NB4 (cell line): Measurements from ENCODE around the gene EIF3F.

Source experiments
- DNase-seq: peaks from one replicate; pipeline ENCODE4 v3.0.0; 2010; ENCODE audit warnings: low read depth
- H3K4me3 ChIP-seq: one replicate; pipeline ENCODE4 v1.5.1; 2011; ENCODE audit warnings: mild to moderate bottlenecking, low read depth, low read length, moderate library complexity
- CTCF ChIP-seq: IDR thresholded peaks from one replicate; pipeline ENCODE4 v1.5.1; 2012; ENCODE audit warnings: low read depth, low read length
- MAX ChIP-seq: IDR thresholded peaks from 2 replicates; pipeline ENCODE4 v1.6.1; 2011; ENCODE audit warnings: low read depth, low read length
- MYC ChIP-seq: IDR thresholded peaks from 2 replicates; pipeline ENCODE4 v1.6.1; 2011; ENCODE audit warnings: low read depth, low read length
- POLR2A ChIP-seq: IDR thresholded peaks from 2 replicates; pipeline ENCODE4 v1.6.1; 2011; ENCODE audit warnings: mild to moderate bottlenecking; ENCODE audit not compliant: insufficient read length; ENCODE audit errors: extremely low read depth

EIF3F gene

GRCh38 chr11:8016440-8016839 is 29.3 kb downstream of the EIF3F start:
- no peak for DNase-seq
- TF ChIP-seq MAX (no peak), CTCF (no peak), POLR2A (no peak), MYC (no peak)
- no peak overlapping the region for H3K4me3 ChIP-seq

GRCh38 chr11:8017071-8017470 is 29.9 kb downstream of the EIF3F start:
- no peak overlapping the region for H3K4me3 ChIP-seq
- DNase-seq = no peak
- TF ChIP-seq MAX (no peak), CTCF (no peak), MYC (no peak), POLR2A (no peak)

- TF ChIP-seq MYC = no peak
- no peak for TF ChIP-seq MAX
- TF ChIP-seq CTCF = no peak
- TF ChIP-seq POLR2A = no peak
- no peak for DNase-seq
- H3K4me3 ChIP-seq = no peak overlapping the region
These were observed 30.9 kb downstream of the EIF3F start for GRCh38 chr11:8017894-8018483.

GRCh38 chr11:8018484-8019313 is 31.6 kb downstream of the EIF3F start:
- H3K4me3 ChIP-seq = no peak overlapping the region
- DNase-seq = no peak
- TF ChIP-seq CTCF (no peak), POLR2A (no peak), MYC (no peak), MAX (no peak)

- DNase-seq = no peak
These were observed 32.4 kb downstream of the EIF3F start for GRCh38 chr11:8019314-8020243.

More at GRCh38 chr11:8019314-8020243, 32.4 kb downstream of the EIF3F start:
- no peak for TF ChIP-seq POLR2A
- TF ChIP-seq MAX = no peak
- TF ChIP-seq CTCF = no peak
- TF ChIP-seq MYC = no peak
- no peak overlapping the region for H3K4me3 ChIP-seq
